A673 (cell line): ENCODE results near the gene MCIDAS. TPM values are rescaled to one million over a fixed set of nuclear protein-coding genes. Genes with fewer than 3 reads are reported as not detected.
A peak's percentile ranks its signal among the peaks of the same experiment; 100 is the strongest.

Source experiments
- Bru-seq: library from RNA; stranded (reverse); fragments of 400-500 nt; gene quantifications from one replicate; lab custom pipeline; 2021; lab: Mats Ljungman, UMichigan
- BruChase-seq, 2 experiments: library from RNA; stranded (reverse); fragments of 400-500 nt; gene quantifications; one replicate each; lab custom pipeline; 2021; lab: Mats Ljungman, UMichigan
- BruUV-seq: library from RNA; stranded (reverse); fragments of 400-500 nt; replicated peaks from 2 replicates; lab custom pipeline; 2021; lab: Mats Ljungman, UMichigan
- CTCF ChIA-PET: fragments of 300-600 bp; sonication (Branson Sonifier 250); formaldehyde crosslinking; loops from one replicate; lab custom pipeline; 2022; ENCODE audit warnings: antibody characterized with exemption; lab: Charles Lee
- POLR2A ChIA-PET: fragments of 300-600 bp; sonication (Branson Sonifier 250); formaldehyde crosslinking; loops from one replicate; lab custom pipeline; 2022; ENCODE audit warnings: antibody characterized with exemption; ENCODE audit not compliant: low non-redundant PET; lab: Charles Lee
- DNase-seq: peaks from one replicate; pipeline ENCODE4 v3.0.0-alpha.2; 2015; ENCODE audit warnings: low spot score
- H3K27ac ChIP-seq: fragments of 200-600 bp; sonication (generic); 2 replicates; pipeline ENCODE4 v1.5.1; 2016; ENCODE audit warnings: mixed run types, low read depth, mild to moderate bottlenecking, mixed read lengths, antibody characterized with exemption, low read length; ENCODE audit not compliant: poor library complexity, severe bottlenecking
- H3K27me3 ChIP-seq: fragments of 200-600 bp; sonication (generic); replicated peaks from 2 replicates; pipeline ENCODE4 v1.6.1; 2017; ENCODE audit warnings: mixed run types, low read depth, mild to moderate bottlenecking, mixed read lengths, antibody characterized with exemption, low read length; ENCODE audit not compliant: insufficient read depth, poor library complexity
- H3K36me3 ChIP-seq: fragments of 200-600 bp; sonication (generic); 2 replicates; pipeline ENCODE4 v1.6.1; 2016; ENCODE audit warnings: mixed run types, mild to moderate bottlenecking, mixed read lengths, antibody characterized with exemption, low read length; ENCODE audit not compliant: insufficient read depth, poor library complexity, severe bottlenecking
- H3K4me1 ChIP-seq: fragments of 200-600 bp; sonication (generic); 2 replicates; pipeline ENCODE4 v1.6.1; 2017; ENCODE audit warnings: mixed run types, mild to moderate bottlenecking, mixed read lengths, antibody characterized with exemption, low read length; ENCODE audit not compliant: insufficient read depth, poor library complexity, severe bottlenecking
- H3K4me3 ChIP-seq: fragments of 200-600 bp; sonication (generic); 2 replicates; pipeline ENCODE4 v1.5.1; 2016; ENCODE audit warnings: low read depth, mixed run types, mild to moderate bottlenecking, mixed read lengths, low read length; ENCODE audit not compliant: poor library complexity, severe bottlenecking
- H3K9me3 ChIP-seq: fragments of 200-600 bp; sonication (generic); 2 replicates; pipeline ENCODE4 v1.6.1; 2016; ENCODE audit warnings: mixed run types, low read depth, mild to moderate bottlenecking, mixed read lengths, antibody characterized with exemption, low read length; ENCODE audit not compliant: poor library complexity, severe bottlenecking
- EZH2 ChIP-seq: fragments of 200-600 bp; sonication (generic); IDR thresholded peaks from 2 replicates; pipeline ENCODE4 v1.6.1; 2017; ENCODE audit warnings: borderline replicate concordance, low read depth, mild to moderate bottlenecking, mixed read lengths, antibody characterized with exemption, low read length; ENCODE audit not compliant: poor library complexity, severe bottlenecking
- intact Hi-C: fragments of 100-400 bp; cut with micrococcal nuclease; formaldehyde crosslinking; loops from one replicate; pipeline ENCODE4 v1.10.0; 2022; ENCODE audit not compliant: unreplicated experiment
- long read RNA-seq: library from polyadenylated mRNA; stranded (forward); transcript quantifications from one replicate; pipeline ENCODE4 v2.0.0, GENCODE V29; 2022
- total RNA-seq: library from RNA; stranded (reverse); gene quantifications from 2 replicates; pipeline ENCODE4 v1.2.3, GENCODE V29; 2021
- TF ChIP-seq, protein P1 (sequence below): fragments of 300-800, 200-600 bp; sonication (generic); conservative IDR thresholded peaks from 2 replicates; pipeline ENCODE4 v1.5.1; 2017; ENCODE audit warnings: low read depth, mild to moderate bottlenecking, antibody characterized with exemption, low read length, moderate library complexity, mixed read lengths

The MCIDAS gene
- total RNA-seq (0.47 and 1.2 TPM in 2 replicates), Bru-seq, nascent RNA (percentile 35 among the genes with signal in this experiment), BruChase-seq, experiment 1, labeled RNA remaining after a 2-hour chase (percentile 29 among the genes with signal in this experiment), BruChase-seq, experiment 2, labeled RNA remaining after a 6-hour chase (percentile 25 among the genes with signal in this experiment)
- long read RNA-seq: 0 reads

- no TSS peak for BruUV-seq
- Histone ChIP-seq H3K36me3 (no peaks in the 10 kb centered on the region), H3K4me1 (peaks cover 8% of the 10 kb centered on the region), H3K27me3 (peaks cover 19% of the 10 kb centered on the region), H3K4me3 (peak within 1 kb of the TSS; percentile 64), H3K27ac (no peak within 1 kb of the TSS), H3K9me3 (no peaks in the 10 kb centered on the region)
- ChIA-PET CTCF (interaction anchor here (1.4 kb wide), 1 partner anchor 465 kb away, joined by 6 read pairs; no protein-coding TSS in a partner anchor), POLR2A (no interaction called here)
- intact Hi-C loops: loop anchor here (2.0 to 5.0 kb wide), 2 partner anchors 54 to 465 kb away; partner anchors contain the start of gene CDC20B
- peak; percentile 80 for DNase-seq
- TF ChIP-seq, protein P1, sequence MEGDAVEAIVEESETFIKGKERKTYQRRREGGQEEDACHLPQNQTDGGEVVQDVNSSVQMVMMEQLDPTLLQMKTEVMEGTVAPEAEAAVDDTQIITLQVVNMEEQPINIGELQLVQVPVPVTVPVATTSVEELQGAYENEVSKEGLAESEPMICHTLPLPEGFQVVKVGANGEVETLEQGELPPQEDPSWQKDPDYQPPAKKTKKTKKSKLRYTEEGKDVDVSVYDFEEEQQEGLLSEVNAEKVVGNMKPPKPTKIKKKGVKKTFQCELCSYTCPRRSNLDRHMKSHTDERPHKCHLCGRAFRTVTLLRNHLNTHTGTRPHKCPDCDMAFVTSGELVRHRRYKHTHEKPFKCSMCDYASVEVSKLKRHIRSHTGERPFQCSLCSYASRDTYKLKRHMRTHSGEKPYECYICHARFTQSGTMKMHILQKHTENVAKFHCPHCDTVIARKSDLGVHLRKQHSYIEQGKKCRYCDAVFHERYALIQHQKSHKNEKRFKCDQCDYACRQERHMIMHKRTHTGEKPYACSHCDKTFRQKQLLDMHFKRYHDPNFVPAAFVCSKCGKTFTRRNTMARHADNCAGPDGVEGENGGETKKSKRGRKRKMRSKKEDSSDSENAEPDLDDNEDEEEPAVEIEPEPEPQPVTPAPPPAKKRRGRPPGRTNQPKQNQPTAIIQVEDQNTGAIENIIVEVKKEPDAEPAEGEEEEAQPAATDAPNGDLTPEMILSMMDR: no peak
- TF ChIP-seq EZH2: no peak
Observed at GRCh38 chr5:55226934-55227663, at the start of gene MCIDAS. Gene MCIDAS (minus strand): TSS chr5:55227315. CDS start chr5:55227138, 177 bp downstream.

- no TSS peak for BruUV-seq
- Histone ChIP-seq H3K36me3 (peaks cover 47% of the 10 kb centered on the region), H3K4me1 (no peaks in the 10 kb centered on the region), H3K4me3 (no peak overlapping the region), H3K27me3 (no peaks in the 10 kb centered on the region), H3K27ac (no peak overlapping the region), H3K9me3 (no peaks in the 10 kb centered on the region)
- ChIA-PET CTCF (no interaction called here), POLR2A (no interaction called here)
- TF ChIP-seq, protein P1: no peak
- DNase-seq: no peak
- intact Hi-C loops: no loop called here
Observed at GRCh38 chr5:55276771-55277170, 49.7 kb upstream of the MCIDAS start.

DNA sequence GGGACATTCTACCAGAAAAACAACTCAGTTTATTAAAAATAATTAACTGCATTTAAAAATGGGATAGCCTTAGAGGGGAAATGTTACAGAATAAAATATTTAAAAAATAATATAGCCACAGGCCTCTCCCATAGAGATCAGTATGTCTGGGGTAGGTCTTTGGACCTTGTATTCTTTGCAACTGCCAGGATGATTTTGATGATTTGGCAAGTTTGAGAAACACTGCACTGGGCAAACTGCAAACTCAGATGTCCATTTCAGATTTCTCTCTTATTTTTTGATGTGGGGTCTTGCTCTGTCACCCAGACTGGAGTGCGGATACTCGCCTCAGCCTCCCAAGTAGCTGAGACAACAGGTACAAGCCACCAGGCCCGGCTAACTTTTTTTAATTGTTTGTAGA lies 31.2 kb upstream of the MCIDAS start:
- CTCF ChIA-PET: no interaction called here

More for the DNA sequence above, 31.2 kb upstream of the MCIDAS start:
- H3K9me3 ChIP-seq: no peaks in the 10 kb centered on the region
- intact Hi-C loops: no loop called here
- no peak for TF ChIP-seq EZH2
- TF ChIP-seq, protein P1: no peak
- POLR2A ChIA-PET: no interaction called here
- no peak overlapping the region for H3K4me3 ChIP-seq
- no TSS peak for BruUV-seq
- H3K4me1 ChIP-seq: no peaks in the 10 kb centered on the region
- no peak overlapping the region for H3K27ac ChIP-seq
- no peaks in the 10 kb centered on the region for H3K27me3 ChIP-seq
- DNase-seq: no peak
- peaks cover 29% of the 10 kb centered on the region for H3K36me3 ChIP-seq
